ENCODE results near the gene UGT3A2. TPM values are rescaled to one million over a fixed set of nuclear protein-coding genes. Genes with fewer than 3 reads are reported as not detected.

Gene UGT3A2
- total RNA-seq, 1 experiment from 2014 or later = not detected

DNA sequence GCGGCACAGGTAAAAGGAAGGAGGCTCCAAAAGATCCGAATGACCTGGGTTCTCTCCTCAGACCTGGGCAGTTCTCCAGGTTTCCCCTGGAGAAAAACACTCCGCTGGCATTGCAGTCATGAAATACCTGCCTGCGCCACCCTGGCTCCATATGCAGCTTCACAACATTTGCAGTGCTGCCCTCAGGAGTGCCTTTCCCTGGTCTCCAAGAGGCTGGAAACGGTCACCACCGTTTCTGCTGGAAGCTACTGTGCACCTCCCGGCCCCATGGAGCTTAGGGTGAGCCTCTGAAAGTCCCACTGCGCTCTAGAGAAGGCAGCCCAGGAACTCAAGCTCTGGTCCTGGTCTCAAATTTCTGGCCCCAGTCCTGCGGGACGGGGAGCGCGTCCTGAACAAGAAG is 76.2 kb downstream of the UGT3A2 start:
- BruUV-seq (replicated peaks) = no TSS peak

DNA sequence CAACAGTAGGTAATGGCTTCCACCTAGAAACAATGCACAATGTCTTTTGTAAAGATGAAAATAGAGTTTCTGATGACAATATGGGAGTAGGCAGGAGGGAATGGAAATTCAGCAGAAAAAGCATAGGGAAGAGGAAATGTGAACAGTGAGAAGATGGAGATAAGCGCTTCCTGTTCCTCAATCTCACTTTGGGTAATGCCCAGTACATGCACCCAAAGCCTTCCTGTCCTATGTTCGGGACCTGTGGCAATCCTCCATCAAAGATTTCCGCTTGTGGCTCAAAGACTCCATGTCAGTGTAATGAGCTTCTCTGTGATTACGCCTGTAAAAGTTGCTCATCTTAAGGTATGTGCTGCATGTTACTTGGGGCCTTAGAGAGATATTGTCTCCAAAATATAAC is 78.2 kb downstream of the UGT3A2 start:
- ChIA-PET POLR2A (no interaction called here), CTCF (no interaction called here)
- no peak for DNase-seq
- Histone ChIP-seq H3K4me3 (ENCODE audit: low read depth, low read length) (no peak overlapping the region), H3K36me3 (ENCODE audit: control insufficient read depth, insufficient read depth, low read length) (no peaks in the 10 kb centered on the region), H3K27me3 (replicated peaks; ENCODE audit: control insufficient read depth, insufficient read depth, low read length) (no peaks in the 10 kb centered on the region), H3K9me3 (no peaks in the 10 kb centered on the region), H3K4me1 (no peaks in the 10 kb centered on the region)
- no TSS peak for BruUV-seq (replicated peaks)
- Mint-ChIP-seq H3K4me1 (ENCODE audit: low read depth, unreplicated experiment) (no peaks in the 10 kb centered on the region), H3K9me3 (ENCODE audit: unreplicated experiment) (peaks cover 8% of the 10 kb centered on the region), H3K27ac (ENCODE audit: unreplicated experiment) (no peak overlapping the region), H3K4me3 (ENCODE audit: unreplicated experiment) (no peak overlapping the region), H3K36me3 (ENCODE audit: insufficient read depth, unreplicated experiment) (no peaks in the 10 kb centered on the region), H3K27me3 (ENCODE audit: insufficient read depth, unreplicated experiment) (peaks cover 9% of the 10 kb centered on the region)
- intact Hi-C loops (cut with micrococcal nuclease; ENCODE audit: unreplicated experiment) = no loop called here
- TF ChIP-seq, protein P1, sequence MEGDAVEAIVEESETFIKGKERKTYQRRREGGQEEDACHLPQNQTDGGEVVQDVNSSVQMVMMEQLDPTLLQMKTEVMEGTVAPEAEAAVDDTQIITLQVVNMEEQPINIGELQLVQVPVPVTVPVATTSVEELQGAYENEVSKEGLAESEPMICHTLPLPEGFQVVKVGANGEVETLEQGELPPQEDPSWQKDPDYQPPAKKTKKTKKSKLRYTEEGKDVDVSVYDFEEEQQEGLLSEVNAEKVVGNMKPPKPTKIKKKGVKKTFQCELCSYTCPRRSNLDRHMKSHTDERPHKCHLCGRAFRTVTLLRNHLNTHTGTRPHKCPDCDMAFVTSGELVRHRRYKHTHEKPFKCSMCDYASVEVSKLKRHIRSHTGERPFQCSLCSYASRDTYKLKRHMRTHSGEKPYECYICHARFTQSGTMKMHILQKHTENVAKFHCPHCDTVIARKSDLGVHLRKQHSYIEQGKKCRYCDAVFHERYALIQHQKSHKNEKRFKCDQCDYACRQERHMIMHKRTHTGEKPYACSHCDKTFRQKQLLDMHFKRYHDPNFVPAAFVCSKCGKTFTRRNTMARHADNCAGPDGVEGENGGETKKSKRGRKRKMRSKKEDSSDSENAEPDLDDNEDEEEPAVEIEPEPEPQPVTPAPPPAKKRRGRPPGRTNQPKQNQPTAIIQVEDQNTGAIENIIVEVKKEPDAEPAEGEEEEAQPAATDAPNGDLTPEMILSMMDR (IDR thresholded peaks at IDR 0.05; ENCODE audit: insufficient read depth in 1 of 2, low read depth in 1 of 2, low read length in 1 of 2, severe bottlenecking in 1 of 2, unreplicated experiment in 1 of 2) = no peak

More for the DNA sequence above, 76.2 kb downstream of the UGT3A2 start:
- Histone ChIP-seq H3K4me1 (no peaks in the 10 kb centered on the region), H3K9me3 (no peaks in the 10 kb centered on the region), H3K4me3 (ENCODE audit: low read depth, low read length) (no peak overlapping the region), H3K36me3 (ENCODE audit: control insufficient read depth, insufficient read depth, low read length) (no peaks in the 10 kb centered on the region), H3K27me3 (replicated peaks; ENCODE audit: control insufficient read depth, insufficient read depth, low read length) (no peaks in the 10 kb centered on the region)
- H3K4me1 Mint-ChIP-seq (ENCODE audit: low read depth, unreplicated experiment) = no peaks in the 10 kb centered on the region
- DNase-seq = no peak
- no peak overlapping the region for H3K27ac Mint-ChIP-seq (ENCODE audit: unreplicated experiment)
- no peak overlapping the region for H3K4me3 Mint-ChIP-seq (ENCODE audit: unreplicated experiment)
- H3K36me3 Mint-ChIP-seq (ENCODE audit: insufficient read depth, unreplicated experiment) = no peaks in the 10 kb centered on the region
- H3K27me3 Mint-ChIP-seq (ENCODE audit: insufficient read depth, unreplicated experiment) = peaks cover 9% of the 10 kb centered on the region
- CTCF ChIA-PET = no interaction called here
- peaks cover 2% of the 10 kb centered on the region for H3K9me3 Mint-ChIP-seq (ENCODE audit: unreplicated experiment)
- TF ChIP-seq, protein P1 (IDR thresholded peaks at IDR 0.05; ENCODE audit: insufficient read depth in 1 of 2, low read depth in 1 of 2, low read length in 1 of 2, severe bottlenecking in 1 of 2, unreplicated experiment in 1 of 2) = no peak
- POLR2A ChIA-PET = no interaction called here
- intact Hi-C loops (cut with micrococcal nuclease; ENCODE audit: unreplicated experiment) = no loop called here

DNA sequence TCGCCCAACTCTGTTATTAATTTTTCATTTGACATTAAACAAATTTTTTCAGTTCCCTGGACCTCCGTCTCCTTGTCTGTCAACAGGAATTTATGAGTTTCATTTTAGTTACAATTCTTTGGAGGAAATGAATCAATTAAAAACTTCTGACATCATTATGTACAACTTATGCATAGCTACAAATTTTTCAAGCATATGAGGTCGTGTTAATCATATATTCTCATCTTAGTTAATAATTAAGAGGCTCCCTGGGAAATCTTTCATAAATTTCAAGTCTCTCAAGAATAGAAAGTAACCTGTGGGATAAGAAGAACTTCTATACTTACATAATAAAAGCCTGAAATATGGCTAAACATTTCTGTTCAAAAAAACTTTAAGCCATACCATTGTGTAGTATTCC is 78.9 kb downstream of the UGT3A2 start:
- TF ChIP-seq, protein P1 (IDR thresholded peaks at IDR 0.05; ENCODE audit: insufficient read depth in 1 of 2, low read depth in 1 of 2, low read length in 1 of 2, severe bottlenecking in 1 of 2, unreplicated experiment in 1 of 2) = no peak
- Mint-ChIP-seq H3K27me3 (ENCODE audit: insufficient read depth, unreplicated experiment) (peaks cover 9% of the 10 kb centered on the region), H3K9me3 (ENCODE audit: unreplicated experiment) (peaks cover 15% of the 10 kb centered on the region), H3K4me1 (ENCODE audit: low read depth, unreplicated experiment) (no peaks in the 10 kb centered on the region), H3K27ac (ENCODE audit: unreplicated experiment) (no peak overlapping the region), H3K4me3 (ENCODE audit: unreplicated experiment) (no peak overlapping the region), H3K36me3 (ENCODE audit: insufficient read depth, unreplicated experiment) (no peaks in the 10 kb centered on the region)
- no peaks in the 10 kb centered on the region for H3K4me1 ChIP-seq
- H3K27me3 ChIP-seq (replicated peaks; ENCODE audit: control insufficient read depth, insufficient read depth, low read length) = no peaks in the 10 kb centered on the region
- no peaks in the 10 kb centered on the region for H3K9me3 ChIP-seq
- H3K4me3 ChIP-seq (ENCODE audit: low read depth, low read length) = no peak overlapping the region
- no peak for DNase-seq
- POLR2A ChIA-PET = no interaction called here
- no peaks in the 10 kb centered on the region for H3K36me3 ChIP-seq (ENCODE audit: control insufficient read depth, insufficient read depth, low read length)
- BruUV-seq (replicated peaks) = no TSS peak
- intact Hi-C loops (cut with micrococcal nuclease; ENCODE audit: unreplicated experiment) = no loop called here
- CTCF ChIA-PET = no interaction called here

Other genes with a start within 250 kb of the UGT3A2 start
- not detected in 2 replicates for gene IL7R, start 210.0 kb downstream of the UGT3A2 start, total RNA-seq (2022)
- not detected in 2 replicates for gene CAPSL, start 128.3 kb downstream of the UGT3A2 start, total RNA-seq (2022)
- gene UGT3A1, start 75.5 kb downstream of the UGT3A2 start, total RNA-seq (2022) = not detected in 2 replicates
- gene LMBRD2, start 85.0 kb upstream of the UGT3A2 start, total RNA-seq (2022) = 11.5 and 15.2 TPM in 2 replicates
- 192 and 230 TPM in 2 replicates for gene SKP2, start 85.2 kb upstream of the UGT3A2 start, total RNA-seq (2022)
- gene NADK2, start 175.0 kb upstream of the UGT3A2 start, total RNA-seq (2022) = 71.6 and 79.4 TPM in 2 replicates
- 0.20 TPM in 1 of 2 replicates, not detected in the other for gene RANBP3L, start 235.0 kb upstream of the UGT3A2 start, total RNA-seq (2022)